Ovary (tissue), 9 donors: Measurements from ENCODE around the gene ZNF768. TPM values are rescaled to one million over a fixed set of nuclear protein-coding genes. Genes with fewer than 3 reads are reported as not detected.

Source experiments
- DNase-seq, 5 donors: peaks; one replicate each; pipeline ENCODE4 v3.0.0-alpha.2; 2019 to 2020
- H3K27ac ChIP-seq, 2 donors: fragments of 200-600 bp; one replicate each; pipeline versions ENCODE4 v1.5.1 to v1.8.0; 2019 to 2022
- H3K27me3 ChIP-seq: fragments of 200-600 bp; one replicate; pipeline ENCODE4 v1.8.0; 2022
- H3K36me3 ChIP-seq: fragments of 200-600 bp; sonication (generic); one replicate; pipeline ENCODE4 v1.5.1; 2019
- H3K4me1 ChIP-seq: one replicate; pipeline ENCODE4 v1.8.1; 2013; ENCODE audit warnings: mild to moderate bottlenecking, moderate library complexity; ENCODE audit not compliant: insufficient read depth
- H3K4me3 ChIP-seq: fragments of 200-600 bp; sonication (generic); one replicate; pipeline ENCODE4 v1.5.1; 2017
- H3K9me3 ChIP-seq, 2 donors: fragments of 200-600 bp in 1 of 2; sonication (generic) in 1 of 2; one replicate each; pipeline versions ENCODE4 v1.5.1 to v1.8.1; 2013 to 2019; ENCODE audit warnings: mild to moderate bottlenecking in 1 of 2, moderate library complexity in 1 of 2
- CTCF ChIP-seq, 3 donors: fragments of 450-650 bp in 2 of 3; fragments of 200-600 bp in 1 of 3; IDR thresholded peaks; one replicate each; pipeline versions ENCODE4 v1.5.1 to v1.8.0; 2016 to 2022; ENCODE audit warnings: antibody characterized with exemption in 3 of 3, mild to moderate bottlenecking in 1 of 3
- EP300 ChIP-seq: sonication (generic); formaldehyde crosslinking; IDR thresholded peaks from one replicate; pipeline ENCODE4 v1.6.1; 2017; ENCODE audit warnings: antibody characterized with exemption
- POLR2A ChIP-seq: fragments of 450-650 bp; IDR thresholded peaks from one replicate; pipeline ENCODE4 v1.6.1; 2017; ENCODE audit warnings: antibody characterized with exemption, mild to moderate bottlenecking, moderate library complexity
- WGBS, 3 donors: extraction: QIAGEN DNeasy Blood & Tissue Kit in 1 of 3; methylation state at CpG; one replicate each; pipeline versions ENCODE4 v1.1.5 to v1.1.7; 2013 to 2017; 5-methylcytosine and 5-hydroxymethylcytosine counted together
- intact Hi-C, 4 donors: fragments of 100-400 bp; cut with DNase I; formaldehyde crosslinking; loops; one replicate each; pipeline versions ENCODE4 v1.11.0 to v1.15.1; 2022 to 2023
- polyA plus RNA-seq, 2 donors: library from polyadenylated mRNA; stranded (reverse); fragments of 200-250 nt in 1 of 2; fragments of 350-450 nt in 1 of 2; fragmentation: Illumina TruSeq in 1 of 2; extraction: RNeasy Lipid Tissue Mini Kit (QIAGEN cat#74804) in 1 of 2; gene quantifications; one replicate each; pipeline ENCODE4 v1.2.3, GENCODE V29; 2013 to 2014
- total RNA-seq, 7 donors: library from RNA; depleted of rRNA in 2 of 7; stranded (reverse); fragments of >200 nt in 2 of 7; fragmentation: NEBNext Ultra II Directional in 3 of 7; extraction: Animal tissue kit (Norgen Biotek cat#: 25700) in 3 of 7; gene quantifications; one replicate each; pipeline versions ENCODE4 v1.1.0 to v1.2.4, GENCODE V29; 2016 to 2023
- donor health status: DM: no; HTN: no; CAD: no; lungs with moderate emphysema.
- donor health status: DM: no; HTN: no; CAD: no.
- donor health status: Bipolar disorder and iron deficiency.
- donor health status: DM: yes; HTN: yes; CAD: no.
- donor health status: DM: no; HTN: no; CAD: no.
- donor health status: DM: yes; HTN: yes; CAD: no.

The ZNF768 gene
- total and polyA plus RNA-seq, 9 donors: 12.4 to 43.2 (median 38.6) TPM

DNA sequence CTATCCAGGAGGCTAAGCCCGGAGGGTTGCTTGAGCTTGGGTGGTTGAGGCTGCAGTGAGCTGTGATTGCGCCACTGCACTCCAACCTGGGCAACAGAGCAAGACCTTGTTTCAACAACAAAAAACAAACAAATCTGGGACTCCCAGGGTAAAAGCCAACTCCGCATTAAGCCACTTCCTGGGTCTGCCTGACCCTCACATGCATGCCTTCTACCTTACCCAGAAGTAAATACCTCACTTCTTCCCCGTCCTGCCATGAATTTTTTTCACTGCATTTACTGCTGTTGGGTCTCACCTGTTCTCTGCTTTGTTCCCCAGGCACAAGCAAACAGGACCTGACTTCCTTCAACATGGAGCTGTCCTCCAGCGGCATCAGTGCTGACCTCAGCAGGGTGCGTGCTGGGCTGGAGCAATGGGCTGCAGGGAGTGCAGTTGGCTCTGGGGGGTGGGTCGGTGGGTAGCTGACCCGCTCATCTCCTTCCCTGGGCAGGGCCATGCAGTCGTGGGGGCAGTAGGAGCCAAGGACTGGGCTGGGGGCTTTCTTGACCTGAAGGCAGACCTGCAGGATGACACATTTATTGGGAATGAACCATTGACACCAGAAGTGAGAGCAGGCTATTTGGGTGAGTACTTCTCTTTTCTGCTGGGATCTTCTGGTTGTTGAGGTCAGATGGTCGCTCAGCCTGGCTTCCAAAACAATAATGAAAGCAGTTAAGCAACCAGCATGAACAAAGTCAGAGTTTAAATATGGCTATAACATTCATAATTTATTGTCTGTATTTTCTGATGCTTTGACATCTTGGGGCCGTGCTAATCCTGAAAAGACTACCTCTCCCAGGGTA is 37.4 kb downstream of the ZNF768 start:
- no peak for TF ChIP-seq CTCF (IDR thresholded peaks at IDR 0.05)
- 54 to 59% (median 57%) methylated on average over 11 of the region's 11 CpGs for WGBS, 3 donors
- intact Hi-C loops: no loop called here
- no peak for DNase-seq
- H3K4me3 ChIP-seq: no peak overlapping the region
- no peaks in the 10 kb centered on the region for H3K4me1 ChIP-seq
- no peaks in the 10 kb centered on the region for H3K27me3 ChIP-seq
- no peaks in the 10 kb centered on the region for H3K36me3 ChIP-seq
- H3K27ac ChIP-seq: no peak overlapping the region
- H3K9me3 ChIP-seq: no peaks in the 10 kb centered on the region

- no peak overlapping the region for H3K4me3 ChIP-seq
- TF ChIP-seq EP300 (no peak), CTCF (IDR thresholded peaks at IDR 0.05) (no peak), POLR2A (no peak)
- intact Hi-C loops: no loop called here
- no peaks in the 10 kb centered on the region for H3K4me1 ChIP-seq
- no peaks in the 10 kb centered on the region for H3K27me3 ChIP-seq
- no peaks in the 10 kb centered on the region for H3K36me3 ChIP-seq
- no peak for DNase-seq
- H3K9me3 ChIP-seq: no peaks in the 10 kb centered on the region
- WGBS, 3 donors: 77 to 88% (median 82%) methylated on average over 7 of the region's 7 CpGs
- no peak overlapping the region for H3K27ac ChIP-seq
Observed at GRCh38 chr16:30485818-30486436, 40.4 kb downstream of the ZNF768 start.

DNA sequence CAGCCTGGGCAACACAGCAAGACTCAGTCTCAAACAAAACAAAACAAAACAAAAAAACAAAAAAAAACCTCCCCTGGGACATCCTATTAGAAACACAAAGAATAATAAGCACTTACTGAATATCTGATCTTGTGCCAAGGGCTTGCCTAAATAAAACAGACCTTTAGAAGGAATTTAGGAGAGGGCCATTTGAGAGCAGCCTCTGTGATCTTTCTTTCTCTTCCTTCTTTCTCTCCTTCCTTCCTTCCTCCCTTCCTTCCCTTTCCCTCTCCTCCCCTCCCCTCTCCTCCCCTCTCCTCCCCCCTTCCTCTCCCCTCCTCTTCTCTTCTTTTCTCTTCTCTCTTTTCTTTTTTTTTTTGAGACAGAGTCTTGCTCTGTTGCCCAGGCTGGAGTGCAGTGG is 41.5 kb downstream of the ZNF768 start:
- Histone ChIP-seq H3K27me3 (no peaks in the 10 kb centered on the region), H3K4me1 (no peaks in the 10 kb centered on the region), H3K36me3 (no peaks in the 10 kb centered on the region), H3K9me3 (no peaks in the 10 kb centered on the region), H3K4me3 (no peak overlapping the region), H3K27ac (no peak overlapping the region)
- intact Hi-C loops: no loop called here
- DNase-seq: no peak
- TF ChIP-seq POLR2A: no peak
- TF ChIP-seq CTCF (IDR thresholded peaks at IDR 0.05): no peak
- no peak for TF ChIP-seq EP300

GRCh38 chr16:30482366-30482765 is 44.0 kb downstream of the ZNF768 start:
- Histone ChIP-seq H3K36me3 (no peaks in the 10 kb centered on the region), H3K9me3 (no peaks in the 10 kb centered on the region), H3K27ac (no peak overlapping the region), H3K27me3 (no peaks in the 10 kb centered on the region), H3K4me1 (no peaks in the 10 kb centered on the region), H3K4me3 (no peak overlapping the region)
- 82 to 85% (median 82%) methylated on average over 3 of the region's 3 CpGs for WGBS, 3 donors
- DNase-seq: no peak
- no peak for TF ChIP-seq CTCF (IDR thresholded peaks at IDR 0.05)
- TF ChIP-seq POLR2A: no peak
- TF ChIP-seq EP300: no peak
- intact Hi-C loops: no loop called here
